Stimulated activated CD8-positive, alpha-beta memory T cell treated with anti-CD3 and anti-CD28 coated beads, Interleukin-12 subunit alpha, Interleukin-12 subunit beta, amount 100 ng/mL, for 24 hours (primary cell): ENCODE results near the gene MICALL2.

Experiments used
- DNase-seq: peaks from one replicate; pipeline ENCODE4 v3.0.0-alpha.2; 2020; ENCODE audit errors: extremely low read depth

MICALL2 gene

GRCh38 chr7:1458683-1459511, at the start of gene MICALL2:
MICALL2 (minus strand) TSS chr7:1459470; CDS start chr7:1459326, 144 bp downstream.
- DNase-seq, result no peak

- no peak for DNase-seq
Observed at GRCh38 chr7:1508277-1508758, 49.0 kb upstream of the MICALL2 start.

- DNase-seq, result no peak
Observed at GRCh38 chr7:1505731-1506550, 46.7 kb upstream of the MICALL2 start.

GRCh38 chr7:1503816-1504775, 44.8 kb upstream of the MICALL2 start, which contains the start of gene INTS1:
INTS1 (minus strand) TSS chr7:1504389; CDS start chr7:1503960, 429 bp downstream.
- DNase-seq, result peak; percentile 76

- DNase-seq, result no peak
Observed at GRCh38 chr7:1503390-1503789, 44.1 kb upstream of the MICALL2 start.

GRCh38 chr7:1502845-1503244, 43.6 kb upstream of the MICALL2 start:
- DNase-seq, result no peak

- DNase-seq, result no peak
Observed at GRCh38 chr7:1501487-1502270, 42.4 kb upstream of the MICALL2 start.

GRCh38 chr7:1500064-1500807, 41.0 kb upstream of the MICALL2 start:
- no peak for DNase-seq

GRCh38 chr7:1499367-1500029, 40.2 kb upstream of the MICALL2 start:
- DNase-seq, result no peak

- DNase-seq, result no peak
Observed at GRCh38 chr7:1498370-1499305, 39.4 kb upstream of the MICALL2 start.

GRCh38 chr7:1497293-1497927, 38.1 kb upstream of the MICALL2 start:
- DNase-seq, result no peak

GRCh38 chr7:1496531-1497292, 37.4 kb upstream of the MICALL2 start:
- no peak for DNase-seq

GRCh38 chr7:1495564-1496242, 36.4 kb upstream of the MICALL2 start:
- no peak for DNase-seq

- no peak for DNase-seq
Observed at GRCh38 chr7:1494866-1495563, 35.7 kb upstream of the MICALL2 start.

- no peak for DNase-seq
Observed at GRCh38 chr7:1494447-1494846, 35.2 kb upstream of the MICALL2 start.

- no peak for DNase-seq
Observed at GRCh38 chr7:1493571-1493970, 34.3 kb upstream of the MICALL2 start.
